ENCODE results near the gene LPAR1.

DNA sequence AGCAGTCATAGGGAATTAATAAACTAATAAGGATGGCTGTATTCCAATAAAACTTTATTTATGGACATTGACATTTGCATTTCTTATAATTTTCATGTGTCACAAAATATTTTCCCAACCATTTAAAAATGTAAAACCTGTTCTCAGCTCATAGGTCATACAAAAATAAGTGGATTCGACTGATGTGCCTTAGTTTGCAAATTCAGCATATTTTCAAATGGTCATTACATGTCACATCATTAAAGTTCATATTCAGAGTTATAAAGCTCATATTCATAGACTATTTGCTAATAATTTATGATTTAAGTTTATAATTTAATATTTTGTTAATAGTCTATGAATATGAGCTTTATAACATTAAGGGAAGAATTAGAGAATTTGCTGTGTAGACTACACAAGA, 166.5 kb downstream of the LPAR1 start:
- TF ChIP-seq, protein P1, sequence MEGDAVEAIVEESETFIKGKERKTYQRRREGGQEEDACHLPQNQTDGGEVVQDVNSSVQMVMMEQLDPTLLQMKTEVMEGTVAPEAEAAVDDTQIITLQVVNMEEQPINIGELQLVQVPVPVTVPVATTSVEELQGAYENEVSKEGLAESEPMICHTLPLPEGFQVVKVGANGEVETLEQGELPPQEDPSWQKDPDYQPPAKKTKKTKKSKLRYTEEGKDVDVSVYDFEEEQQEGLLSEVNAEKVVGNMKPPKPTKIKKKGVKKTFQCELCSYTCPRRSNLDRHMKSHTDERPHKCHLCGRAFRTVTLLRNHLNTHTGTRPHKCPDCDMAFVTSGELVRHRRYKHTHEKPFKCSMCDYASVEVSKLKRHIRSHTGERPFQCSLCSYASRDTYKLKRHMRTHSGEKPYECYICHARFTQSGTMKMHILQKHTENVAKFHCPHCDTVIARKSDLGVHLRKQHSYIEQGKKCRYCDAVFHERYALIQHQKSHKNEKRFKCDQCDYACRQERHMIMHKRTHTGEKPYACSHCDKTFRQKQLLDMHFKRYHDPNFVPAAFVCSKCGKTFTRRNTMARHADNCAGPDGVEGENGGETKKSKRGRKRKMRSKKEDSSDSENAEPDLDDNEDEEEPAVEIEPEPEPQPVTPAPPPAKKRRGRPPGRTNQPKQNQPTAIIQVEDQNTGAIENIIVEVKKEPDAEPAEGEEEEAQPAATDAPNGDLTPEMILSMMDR (conservative IDR thresholded peaks at IDR 0.05; ENCODE audit: low read length) = no peak
- TF ChIP-seq EZH2phosphoT487 (IDR thresholded peaks at IDR 0.05; ENCODE audit: borderline replicate concordance) = no peak
